Measurements from ENCODE around the gene PACS2. TPM values are rescaled to one million over a fixed set of nuclear protein-coding genes. Genes with fewer than 3 reads are reported as not detected.

The PACS2 gene
- total and polyA plus RNA-seq, 2 of the 4 experiments (the other 2 are of a cell fraction) = 15.6 to 32.2 TPM

- Histone ChIP-seq H3K4me2 (ENCODE audit: low read depth, low read length) (no peak overlapping the region), H3K27ac (ENCODE audit: insufficient read depth, low read length) (no peak overlapping the region), H3K14ac (replicated peaks; ENCODE audit: low read depth, low read length) (no peak overlapping the region), H4K8ac (ENCODE audit: low read depth in 2 of 2, low read length in 2 of 2) (no peak overlapping the region), H2BK120ac (ENCODE audit: low read depth, low read length) (no peak overlapping the region), H3K4ac (ENCODE audit: low read depth, low read length) (no peak overlapping the region), H3K9me1 (ENCODE audit: insufficient read depth, low read length) (peaks cover 2% of the 10 kb centered on the region; the same call in 1 of the 2 replicates), H3K18ac (ENCODE audit: low read depth, low read length) (no peak overlapping the region), H2AFZ (replicated peaks; ENCODE audit: low read length, poor library complexity) (no peak overlapping the region), H3K27me3 (ENCODE audit: control insufficient read depth, insufficient read depth, low read length) (no peaks in the 10 kb centered on the region), H4K20me1 (ENCODE audit: insufficient read depth, low read length) (peaks cover 67% of the 10 kb centered on the region), H3K36me3 (ENCODE audit: control insufficient read depth, insufficient read depth, low read length) (no peaks in the 10 kb centered on the region), H3K9ac (ENCODE audit: low read depth, low read length) (no peak overlapping the region), H4K91ac (ENCODE audit: insufficient read depth, low read depth, low read length) (no peak overlapping the region), H2AK5ac (ENCODE audit: low read depth, low read length) (no peak overlapping the region), H3K4me1 (ENCODE audit: control insufficient read depth, insufficient read depth, low read length) (0 out of 2 replicates have a peak, but pooled peaks cover 1% of the 10 kb centered on the region), H2BK20ac (ENCODE audit: low read depth, low read length) (no peak overlapping the region), H3K9me3 (ENCODE audit: control insufficient read depth, insufficient read depth, low read length) (no peaks in the 10 kb centered on the region; the same call in 1 of the 2 replicates), H3K23ac (ENCODE audit: low read depth, low read length) (no peak overlapping the region), H2AK9ac (replicated peaks; ENCODE audit: low read depth, low read length, poor library complexity) (peak overlapping the region; percentile 42), H2BK5ac (ENCODE audit: low read depth, low read length, poor library complexity, severe bottlenecking) (no peak overlapping the region), H3K79me1 (ENCODE audit: low read depth in 1 of 2, low read length in 2 of 2) (peaks cover 8 to 63% of the 10 kb centered on the region in 2 experiments), H3K4me3 (ENCODE audit: insufficient read depth, low read depth, low read length) (no peak overlapping the region), H2BK15ac (ENCODE audit: low read depth, low read length) (no peak overlapping the region), H4K5ac (ENCODE audit: low read depth, low read length) (no peak overlapping the region), H3K56ac (ENCODE audit: extremely low read depth, insufficient read depth, low read length) (no peak overlapping the region)
- POLR2A ChIA-PET (ENCODE audit: unreplicated experiment) = no interaction called here
- intact Hi-C loops (cut with micrococcal nuclease) (no loop called here), dilution Hi-C loops (cut with HindIII; ENCODE audit: low sequenced_read_pairs, unreplicated experiment) (no loop called here), in situ Hi-C loops (cut with MboI; ENCODE audit: low sequenced_read_pairs) (no loop called here)
- 93% methylated on average over 6 of the region's 26 CpGs; no CpG with 5 or more reads in 1 of the 2 experiments for WGBS, 2 experiments (ENCODE audit: extremely low coverage in 2 of 2, insufficient read length in 1 of 2)
- BruUV-seq (replicated peaks) = no TSS peak
- no peak for DNase-seq
- CTCF ChIA-PET = no interaction called here
- ATAC-seq (ENCODE audit: low read depth) = no peak
- TF ChIP-seq FOS (IDR thresholded peaks at IDR 0.05; ENCODE audit: low read depth, low read length) (no peak), MAFK (IDR thresholded peaks at IDR 0.05; ENCODE audit: low read depth, low read length) (no peak), CHD1 (IDR thresholded peaks at IDR 0.05; ENCODE audit: low read depth, low read length) (no peak), RFX5 (IDR thresholded peaks at IDR 0.05; ENCODE audit: low read depth, low read length) (no peak), BHLHE40 (IDR thresholded peaks at IDR 0.05; ENCODE audit: low read depth, low read length) (no peak), SMC3 (IDR thresholded peaks at IDR 0.05; ENCODE audit: low read depth, low read length) (no peak), CTCF (conservative IDR thresholded peaks at IDR 0.05; ENCODE audit: low read depth, low read length) (no peak), MAZ (IDR thresholded peaks at IDR 0.05; ENCODE audit: borderline replicate concordance, low read depth, low read length) (no peak), RAD21 (IDR thresholded peaks at IDR 0.05; ENCODE audit: low read length) (no peak), POLR2A (IDR thresholded peaks at IDR 0.05; ENCODE audit: low read depth, low read length) (no peak), CEBPB (IDR thresholded peaks at IDR 0.05; ENCODE audit: low read depth, low read length) (no peak), RCOR1 (IDR thresholded peaks at IDR 0.05; ENCODE audit: insufficient replicate concordance, low read length) (no peak), USF2 (IDR thresholded peaks at IDR 0.05; ENCODE audit: low read depth, low read length) (no peak), MXI1 (IDR thresholded peaks at IDR 0.05; ENCODE audit: borderline replicate concordance, low read depth, low read length) (no peak), ELK1 (IDR thresholded peaks at IDR 0.05; ENCODE audit: borderline replicate concordance, low read depth, low read length) (no peak)
Observed at GRCh38 chr14:105336477-105337287, 22.1 kb downstream of the PACS2 start.

All from IMR-90 (cell line).